H9 (cell line): Measurements from ENCODE around the gene RERE. TPM values are rescaled to one million over a fixed set of nuclear protein-coding genes. Genes with fewer than 3 reads are reported as not detected.

Source experiments
- DNase-seq: peaks from one replicate; pipeline ENCODE4 v3.0.0-alpha.2; 2017
- H2AFZ ChIP-seq: one replicate; pipeline ENCODE4 v1.6.1; 2013; ENCODE audit warnings: mild to moderate bottlenecking, low read length, control low read depth, moderate library complexity
- H2AK5ac ChIP-seq: 2 replicates; pipeline ENCODE4 v1.6.1; 2013; ENCODE audit warnings: low read length, control low read depth, mixed read lengths; ENCODE audit not compliant: insufficient read length
- H2BK120ac ChIP-seq: one replicate; pipeline ENCODE4 v1.6.1; 2013; ENCODE audit warnings: low read depth, mild to moderate bottlenecking, low read length, control low read depth, inconsistent platforms; ENCODE audit not compliant: poor library complexity, severe bottlenecking
- H2BK12ac ChIP-seq: 2 replicates; pipeline ENCODE4 v1.6.1; 2013; ENCODE audit warnings: low read length, control low read depth, mixed read lengths, low read depth; ENCODE audit not compliant: insufficient read length
- H2BK15ac ChIP-seq: 2 replicates; pipeline ENCODE4 v1.6.1; 2013; ENCODE audit warnings: low read depth, low read length, control low read depth
- H2BK20ac ChIP-seq: one replicate; pipeline ENCODE4 v1.6.1; 2013; ENCODE audit warnings: low read depth, mild to moderate bottlenecking, low read length, control low read depth, inconsistent platforms; ENCODE audit not compliant: poor library complexity, severe bottlenecking
- H2BK5ac ChIP-seq: 2 replicates; pipeline ENCODE4 v1.6.1; 2013; ENCODE audit warnings: low read length, control low read depth, mixed read lengths; ENCODE audit not compliant: insufficient read length
- H3K14ac ChIP-seq: 2 replicates; pipeline ENCODE4 v1.6.1; 2013; ENCODE audit warnings: low read length, control low read depth; ENCODE audit not compliant: insufficient read depth
- H3K18ac ChIP-seq: 2 replicates; pipeline ENCODE4 v1.6.1; 2013; ENCODE audit warnings: low read depth, mild to moderate bottlenecking, mixed read lengths, low read length, control low read depth; ENCODE audit not compliant: insufficient read length
- H3K23ac ChIP-seq: 2 replicates; pipeline ENCODE4 v1.6.1; 2013; ENCODE audit warnings: low read length, control low read depth, mixed read lengths, low read depth; ENCODE audit not compliant: insufficient read length
- H3K23me2 ChIP-seq: 2 replicates; pipeline ENCODE4 v1.6.1; 2013; ENCODE audit warnings: low read depth, mild to moderate bottlenecking, mixed read lengths, low read length, control low read depth; ENCODE audit not compliant: insufficient read length, poor library complexity, severe bottlenecking
- H3K27ac ChIP-seq: 2 replicates; pipeline ENCODE4 v1.5.1; 2013; ENCODE audit warnings: low read length, control low read depth, mixed read lengths, low read depth; ENCODE audit not compliant: insufficient read length
- H3K27me3 ChIP-seq: 2 replicates; pipeline ENCODE4 v1.6.1; 2013; ENCODE audit warnings: low read length, control low read depth, inconsistent platforms; ENCODE audit not compliant: insufficient read depth
- H3K4ac ChIP-seq: 2 replicates; pipeline ENCODE4 v1.6.1; 2013; ENCODE audit warnings: low read depth, mild to moderate bottlenecking, control low read depth, inconsistent platforms, low read length, moderate library complexity
- H3K4me1 ChIP-seq: 2 replicates; pipeline ENCODE4 v1.6.1; 2013; ENCODE audit warnings: low read length, control low read depth, inconsistent platforms; ENCODE audit not compliant: insufficient read depth
- H3K4me2 ChIP-seq: 2 replicates; pipeline ENCODE4 v1.6.1; 2013; ENCODE audit warnings: low read length, control low read depth, mixed read lengths; ENCODE audit not compliant: insufficient read length, insufficient read depth
- H3K56ac ChIP-seq: 2 replicates; pipeline ENCODE4 v1.6.1; 2013; ENCODE audit warnings: low read depth, mild to moderate bottlenecking, mixed read lengths, low read length, control low read depth; ENCODE audit not compliant: insufficient read length
- H3K79me1 ChIP-seq: 2 replicates; pipeline ENCODE4 v1.6.1; 2013; ENCODE audit warnings: low read depth, mild to moderate bottlenecking, moderate library complexity, low read length, control low read depth, inconsistent platforms; ENCODE audit not compliant: insufficient read depth, poor library complexity, severe bottlenecking
- H3K79me2 ChIP-seq: 2 replicates; pipeline ENCODE4 v1.6.1; 2013; ENCODE audit warnings: low read length, control low read depth, inconsistent platforms; ENCODE audit not compliant: insufficient read depth
- H3K9ac ChIP-seq: 2 replicates; pipeline ENCODE4 v1.6.1; 2013; ENCODE audit warnings: low read length, control low read depth, mixed read lengths; ENCODE audit not compliant: insufficient read length; ENCODE audit errors: extremely low read depth
- H3K9me3 ChIP-seq: one replicate; pipeline ENCODE4 v1.6.1; 2013; ENCODE audit warnings: low read depth, low read length, inconsistent platforms; ENCODE audit not compliant: control insufficient read depth
- H3T11ph ChIP-seq: one replicate; pipeline ENCODE4 v1.6.1; 2013; ENCODE audit warnings: mild to moderate bottlenecking, low read length, control low read depth, inconsistent platforms
- H4K20me1 ChIP-seq: one replicate; pipeline ENCODE4 v1.6.1; 2013; ENCODE audit not compliant: control insufficient read depth, insufficient read length, insufficient read depth
- H4K5ac ChIP-seq: 2 replicates; pipeline ENCODE4 v1.6.1; 2013; ENCODE audit warnings: low read depth, mild to moderate bottlenecking, mixed read lengths, low read length, control low read depth; ENCODE audit not compliant: insufficient read length
- H4K8ac ChIP-seq: replicated peaks from 2 replicates; pipeline ENCODE4 v1.6.1; 2013; ENCODE audit warnings: low read length, control low read depth, mixed read lengths, low read depth; ENCODE audit not compliant: insufficient read length
- H4K91ac ChIP-seq: 2 replicates; pipeline ENCODE4 v1.6.1; 2013; ENCODE audit warnings: low read depth, mild to moderate bottlenecking, moderate library complexity, mixed read lengths, low read length, control low read depth; ENCODE audit not compliant: insufficient read length
- H3K27ac Mint-ChIP-seq, 3 experiments: 2 replicates in 2 of 3; 3 replicates in 1 of 3; pipeline ENCODE4 v1.8.0; 2020 to 2021; ENCODE audit warnings: mixed read lengths in 3 of 3, mild to moderate bottlenecking in 1 of 3, moderate library complexity in 1 of 3
- H3K27me3 Mint-ChIP-seq: 2 replicates; pipeline ENCODE4 v1.8.0; 2021; ENCODE audit warnings: low read depth, mild to moderate bottlenecking, moderate library complexity, mixed read lengths
- H3K36me3 Mint-ChIP-seq, 3 experiments: 2 replicates in 2 of 3; 3 replicates in 1 of 3; pipeline ENCODE4 v1.8.0; 2020 to 2021; ENCODE audit warnings: low read depth in 3 of 3, mixed read lengths in 3 of 3; ENCODE audit not compliant: insufficient read depth in 1 of 3
- H3K4me1 Mint-ChIP-seq, 2 experiments: 2 replicates each; pipeline ENCODE4 v1.8.0; 2020; ENCODE audit warnings: mixed read lengths in 2 of 2
- H3K4me3 Mint-ChIP-seq, 2 experiments: 2 replicates in 1 of 2; 3 replicates in 1 of 2; pipeline ENCODE4 v1.8.0; 2020 to 2021; ENCODE audit warnings: mild to moderate bottlenecking in 2 of 2, mixed read lengths in 2 of 2, moderate library complexity in 1 of 2
- H3K9me3 Mint-ChIP-seq, 2 experiments: 2 replicates in 1 of 2; 3 replicates in 1 of 2; pipeline ENCODE4 v1.8.0; 2020; ENCODE audit warnings: mild to moderate bottlenecking in 2 of 2, mixed read lengths in 2 of 2, moderate library complexity in 1 of 2
- WGBS: extraction: QIAGEN DNeasy Blood & Tissue Kit; methylation state at CpG from one replicate; pipeline ENCODE4 v1.1.7; 2013; ENCODE audit warnings: missing lambda C conversion rate, low lambda C conversion rate, mixed read lengths; ENCODE audit not compliant: insufficient read length; ENCODE audit errors: extremely low coverage; 5-methylcytosine and 5-hydroxymethylcytosine counted together
- total RNA-seq: library from RNA; stranded (reverse); gene quantifications from 2 replicates; pipeline ENCODE4 v1.2.1, GENCODE V29; 2021
- TF ChIP-seq, protein P1 (sequence below): fragments of 200-600 bp; sonication (generic); conservative IDR thresholded peaks from 3 replicates; pipeline ENCODE4 v1.8.0; 2021; ENCODE audit warnings: antibody characterized with exemption, mild to moderate bottlenecking

RERE gene
- total RNA-seq, 1 experiment from 2014 or later: 103 TPM

DNA sequence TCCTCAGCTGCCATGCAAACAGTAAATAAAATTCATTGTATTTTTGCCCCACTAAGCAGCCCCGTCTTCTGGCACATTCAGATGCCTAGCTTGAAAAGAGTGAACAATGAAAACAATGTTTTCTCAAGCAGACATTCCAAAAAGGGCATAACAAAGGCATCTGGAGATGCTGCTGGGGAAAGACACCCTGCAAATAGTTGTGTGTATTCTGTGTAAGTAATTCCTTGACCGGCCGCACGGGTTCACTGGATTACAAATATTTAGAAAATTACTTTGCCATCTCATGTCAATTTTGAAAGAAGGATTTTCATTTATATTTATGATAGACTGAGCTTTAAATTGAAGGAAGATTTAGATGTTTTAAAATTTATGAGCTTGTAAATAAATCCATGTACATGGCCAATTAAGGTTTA lies 357.3 kb downstream of the RERE start:
- Histone ChIP-seq H3K9me3 (no peaks in the 10 kb centered on the region), H2BK15ac (no peak overlapping the region), H2BK20ac (no peak overlapping the region), H3K14ac (no peak overlapping the region), H2BK120ac (no peak overlapping the region), H2AK5ac (no peak overlapping the region), H2AFZ (no peak overlapping the region), H3K23me2 (no peaks in the 10 kb centered on the region), H2BK5ac (no peak overlapping the region), H3K79me2 (0 out of 2 replicates have a peak, but pooled peaks cover 2% of the 10 kb centered on the region), H3T11ph (no peak overlapping the region), H3K9ac (no peak overlapping the region), H4K5ac (no peak overlapping the region), H4K8ac (no peak overlapping the region), H3K18ac (no peak overlapping the region), H3K27me3 (no peaks in the 10 kb centered on the region; the same call in 1 of the 2 replicates), H4K91ac (no peak overlapping the region), H3K23ac (no peak overlapping the region), H3K4ac (no peak overlapping the region), H3K27ac (peak overlapping the region; percentile 94), H3K4me2 (peak overlapping the region; percentile 60), H3K79me1 (no peaks in the 10 kb centered on the region), H3K56ac (no peak overlapping the region), H4K20me1 (no peaks in the 10 kb centered on the region), H3K4me1 (peaks cover 22% of the 10 kb centered on the region; the same call in 1 of the 2 replicates), H2BK12ac (no peak overlapping the region)
- Mint-ChIP-seq H3K4me3 (peak overlapping the region; percentile 9 to 67; a peak in 4 of 5 replicates), H3K27me3 (no peaks in the 10 kb centered on the region), H3K9me3 (no peaks in the 10 kb centered on the region), H3K4me1 (peaks cover 83 to 84% of the 10 kb centered on the region in 2 experiments), H3K36me3 (peaks cover 3 to 5% (median 3%) of the 10 kb centered on the region in 3 experiments; a peak in 4 of 7 replicates), H3K27ac (peak overlapping the region; percentile 39 to 97 (median 92))
- TF ChIP-seq, protein P1, sequence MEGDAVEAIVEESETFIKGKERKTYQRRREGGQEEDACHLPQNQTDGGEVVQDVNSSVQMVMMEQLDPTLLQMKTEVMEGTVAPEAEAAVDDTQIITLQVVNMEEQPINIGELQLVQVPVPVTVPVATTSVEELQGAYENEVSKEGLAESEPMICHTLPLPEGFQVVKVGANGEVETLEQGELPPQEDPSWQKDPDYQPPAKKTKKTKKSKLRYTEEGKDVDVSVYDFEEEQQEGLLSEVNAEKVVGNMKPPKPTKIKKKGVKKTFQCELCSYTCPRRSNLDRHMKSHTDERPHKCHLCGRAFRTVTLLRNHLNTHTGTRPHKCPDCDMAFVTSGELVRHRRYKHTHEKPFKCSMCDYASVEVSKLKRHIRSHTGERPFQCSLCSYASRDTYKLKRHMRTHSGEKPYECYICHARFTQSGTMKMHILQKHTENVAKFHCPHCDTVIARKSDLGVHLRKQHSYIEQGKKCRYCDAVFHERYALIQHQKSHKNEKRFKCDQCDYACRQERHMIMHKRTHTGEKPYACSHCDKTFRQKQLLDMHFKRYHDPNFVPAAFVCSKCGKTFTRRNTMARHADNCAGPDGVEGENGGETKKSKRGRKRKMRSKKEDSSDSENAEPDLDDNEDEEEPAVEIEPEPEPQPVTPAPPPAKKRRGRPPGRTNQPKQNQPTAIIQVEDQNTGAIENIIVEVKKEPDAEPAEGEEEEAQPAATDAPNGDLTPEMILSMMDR: peak; percentile 61
- no CpG with 5 or more reads among the region's 4 CpGs for WGBS
- no peak for DNase-seq
